WI38 (cell line): ENCODE data around the gene NLN.

Experiments used
- H3K4me3 ChIP-seq: 2 replicates; pipeline ENCODE4 v1.5.1; 2011; ENCODE audit warnings: low read depth, mild to moderate bottlenecking, control low read depth, low read length
- TF ChIP-seq, protein P1 (sequence below): IDR thresholded peaks from 2 replicates; pipeline ENCODE4 v1.5.1; 2012; ENCODE audit warnings: low read depth, mild to moderate bottlenecking, control low read depth, low read length

NLN gene

DNA sequence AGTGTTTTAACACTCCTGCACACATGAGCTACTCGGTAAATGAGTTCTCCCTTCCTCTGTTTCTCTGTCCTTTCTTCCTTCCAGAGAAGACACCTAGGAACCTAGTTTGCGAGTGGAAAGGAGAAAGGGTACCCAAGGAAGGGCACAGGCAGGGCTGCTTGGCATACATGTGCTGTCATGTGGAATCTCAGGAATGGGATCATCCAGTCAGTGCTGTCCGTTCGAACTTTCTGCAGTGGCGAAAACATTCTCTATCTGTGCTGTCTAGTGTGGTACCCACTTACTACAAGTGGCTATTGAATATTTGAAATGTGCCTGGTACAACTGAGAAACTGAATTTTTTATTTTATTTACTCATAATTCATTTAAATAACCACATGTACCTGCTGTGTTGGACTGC lies 28.0 kb downstream of the NLN start:
- TF ChIP-seq, protein P1, sequence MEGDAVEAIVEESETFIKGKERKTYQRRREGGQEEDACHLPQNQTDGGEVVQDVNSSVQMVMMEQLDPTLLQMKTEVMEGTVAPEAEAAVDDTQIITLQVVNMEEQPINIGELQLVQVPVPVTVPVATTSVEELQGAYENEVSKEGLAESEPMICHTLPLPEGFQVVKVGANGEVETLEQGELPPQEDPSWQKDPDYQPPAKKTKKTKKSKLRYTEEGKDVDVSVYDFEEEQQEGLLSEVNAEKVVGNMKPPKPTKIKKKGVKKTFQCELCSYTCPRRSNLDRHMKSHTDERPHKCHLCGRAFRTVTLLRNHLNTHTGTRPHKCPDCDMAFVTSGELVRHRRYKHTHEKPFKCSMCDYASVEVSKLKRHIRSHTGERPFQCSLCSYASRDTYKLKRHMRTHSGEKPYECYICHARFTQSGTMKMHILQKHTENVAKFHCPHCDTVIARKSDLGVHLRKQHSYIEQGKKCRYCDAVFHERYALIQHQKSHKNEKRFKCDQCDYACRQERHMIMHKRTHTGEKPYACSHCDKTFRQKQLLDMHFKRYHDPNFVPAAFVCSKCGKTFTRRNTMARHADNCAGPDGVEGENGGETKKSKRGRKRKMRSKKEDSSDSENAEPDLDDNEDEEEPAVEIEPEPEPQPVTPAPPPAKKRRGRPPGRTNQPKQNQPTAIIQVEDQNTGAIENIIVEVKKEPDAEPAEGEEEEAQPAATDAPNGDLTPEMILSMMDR = no peak
- no peak overlapping the region for H3K4me3 ChIP-seq

DNA sequence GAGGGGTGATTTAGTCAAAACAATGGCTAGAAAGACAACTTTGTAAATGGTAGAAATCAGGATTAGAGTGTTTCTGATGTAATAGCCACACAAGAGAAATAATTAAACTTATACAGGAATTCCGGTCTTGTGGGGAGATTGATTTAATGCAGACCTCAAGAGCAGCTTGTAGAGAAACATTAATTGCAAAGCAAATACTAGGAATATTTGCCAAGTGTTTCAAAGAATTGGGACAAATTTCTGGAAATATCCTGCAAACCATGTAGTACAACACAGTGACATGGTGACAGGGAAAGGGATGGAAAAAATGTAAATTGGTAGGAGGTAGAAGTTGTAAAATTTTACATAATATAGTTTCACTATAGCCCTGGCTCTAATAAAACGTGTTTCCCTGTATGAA lies 28.9 kb downstream of the NLN start:
- TF ChIP-seq, protein P1 = no peak
- H3K4me3 ChIP-seq = no peak overlapping the region

GRCh38 chr5:65753189-65753588 lies 31.2 kb downstream of the NLN start:
- TF ChIP-seq, protein P1 = no peak
- H3K4me3 ChIP-seq = no peak overlapping the region

- TF ChIP-seq, protein P1 = no peak
- H3K4me3 ChIP-seq = no peak overlapping the region
Observed at GRCh38 chr5:65758546-65759144, 36.6 kb downstream of the NLN start.

DNA sequence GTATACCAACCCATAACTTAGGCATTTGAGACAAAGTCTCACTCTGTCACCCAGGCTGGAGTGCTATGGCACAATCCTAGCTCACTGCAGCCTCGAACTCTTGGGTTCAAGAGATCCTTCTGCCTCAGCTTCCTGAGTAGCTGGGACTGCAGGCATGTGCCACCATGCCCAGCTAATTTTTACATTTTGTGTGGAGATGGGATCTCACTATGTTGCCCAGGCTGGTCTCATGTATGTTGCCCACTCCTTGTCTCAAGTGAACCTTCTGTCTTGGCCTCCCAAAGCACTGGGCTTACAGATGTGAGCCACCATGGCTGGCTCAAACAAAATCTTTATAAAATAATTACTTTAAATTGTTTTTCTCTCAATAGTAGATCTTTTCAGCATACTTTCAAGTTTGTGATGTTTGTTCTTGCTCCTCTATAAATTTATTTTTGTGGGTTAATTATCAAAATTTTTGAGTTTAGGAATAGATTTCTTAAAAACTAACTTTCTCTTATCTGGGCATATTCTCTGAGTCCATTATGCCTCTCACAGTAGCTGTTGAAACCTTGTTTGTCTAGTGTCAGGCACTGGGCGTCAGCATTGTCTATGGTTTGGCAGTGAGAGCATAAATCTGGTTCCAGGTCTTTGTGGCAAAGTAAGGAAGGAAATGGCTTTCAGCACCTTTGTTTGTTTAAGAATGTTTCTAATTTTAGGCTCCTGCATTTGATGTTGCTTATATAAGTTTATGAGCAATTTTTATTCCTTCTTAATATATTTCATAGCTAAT lies 38.7 kb downstream of the NLN start:
- H3K4me3 ChIP-seq = no peak overlapping the region
- TF ChIP-seq, protein P1 = no peak

GRCh38 chr5:65762234-65762633 lies 40.2 kb downstream of the NLN start:
- no peak overlapping the region for H3K4me3 ChIP-seq
- TF ChIP-seq, protein P1 = no peak

- TF ChIP-seq, protein P1 = no peak
- no peak overlapping the region for H3K4me3 ChIP-seq
Observed at GRCh38 chr5:65765582-65765981, 43.6 kb downstream of the NLN start.
